Ascending aorta (tissue), 2 donors: Measurements from ENCODE around the gene CSGALNACT2. TPM values are rescaled to one million over a fixed set of nuclear protein-coding genes. Genes with fewer than 3 reads are reported as not detected.

Experiments
- DNase-seq, 2 donors: peaks; one replicate each; pipeline ENCODE4 v3.0.0-alpha.2; 2019; ENCODE audit warnings: low spot score in 2 of 2
- H3K27ac ChIP-seq, 2 donors: fragments of 200-600 bp; sonication (generic); one replicate each; pipeline ENCODE4 v1.5.1; 2016 to 2017; ENCODE audit warnings: mild to moderate bottlenecking in 1 of 2
- H3K27me3 ChIP-seq: fragments of 200-600 bp; sonication (generic); one replicate; pipeline ENCODE4 v1.5.1; 2017
- H3K36me3 ChIP-seq, 2 donors: fragments of 200-600 bp; sonication (generic); one replicate each; pipeline ENCODE4 v1.5.1; 2016
- H3K4me1 ChIP-seq, 2 donors: fragments of 200-600 bp; sonication (generic); one replicate each; pipeline ENCODE4 v1.5.1; 2016 to 2017; ENCODE audit warnings: mild to moderate bottlenecking in 1 of 2
- H3K4me3 ChIP-seq, 2 donors: fragments of 200-600 bp; sonication (generic); one replicate each; pipeline ENCODE4 v1.5.1; 2016 to 2017; ENCODE audit warnings: mild to moderate bottlenecking in 1 of 2
- H3K9me3 ChIP-seq, 2 donors: fragments of 200-600 bp; sonication (generic); one replicate each; pipeline ENCODE4 v1.5.1; 2016
- intact Hi-C: fragments of 100-400 bp; cut with DNase I; formaldehyde crosslinking; loops from one replicate; pipeline ENCODE4 v1.15.1; 2023
- total RNA-seq: library from RNA; depleted of rRNA; stranded (reverse); fragments of >200 nt; gene quantifications from one replicate; pipeline ENCODE4 v1.1.0, GENCODE V29; 2016
- TF ChIP-seq, protein P1 (sequence below), 3 experiments: fragments of 200-600 bp in 2 of 3; fragments of 450-650 bp in 1 of 3; sonication (generic) in 2 of 3; IDR thresholded peaks; one replicate each; pipeline ENCODE4 v1.5.1; 2016 to 2019; ENCODE audit warnings: antibody characterized with exemption in 3 of 3, mild to moderate bottlenecking in 1 of 3, moderate library complexity in 1 of 3

The CSGALNACT2 gene
- total RNA-seq, 1 donor from 2014 or later, result 19.7 TPM

DNA sequence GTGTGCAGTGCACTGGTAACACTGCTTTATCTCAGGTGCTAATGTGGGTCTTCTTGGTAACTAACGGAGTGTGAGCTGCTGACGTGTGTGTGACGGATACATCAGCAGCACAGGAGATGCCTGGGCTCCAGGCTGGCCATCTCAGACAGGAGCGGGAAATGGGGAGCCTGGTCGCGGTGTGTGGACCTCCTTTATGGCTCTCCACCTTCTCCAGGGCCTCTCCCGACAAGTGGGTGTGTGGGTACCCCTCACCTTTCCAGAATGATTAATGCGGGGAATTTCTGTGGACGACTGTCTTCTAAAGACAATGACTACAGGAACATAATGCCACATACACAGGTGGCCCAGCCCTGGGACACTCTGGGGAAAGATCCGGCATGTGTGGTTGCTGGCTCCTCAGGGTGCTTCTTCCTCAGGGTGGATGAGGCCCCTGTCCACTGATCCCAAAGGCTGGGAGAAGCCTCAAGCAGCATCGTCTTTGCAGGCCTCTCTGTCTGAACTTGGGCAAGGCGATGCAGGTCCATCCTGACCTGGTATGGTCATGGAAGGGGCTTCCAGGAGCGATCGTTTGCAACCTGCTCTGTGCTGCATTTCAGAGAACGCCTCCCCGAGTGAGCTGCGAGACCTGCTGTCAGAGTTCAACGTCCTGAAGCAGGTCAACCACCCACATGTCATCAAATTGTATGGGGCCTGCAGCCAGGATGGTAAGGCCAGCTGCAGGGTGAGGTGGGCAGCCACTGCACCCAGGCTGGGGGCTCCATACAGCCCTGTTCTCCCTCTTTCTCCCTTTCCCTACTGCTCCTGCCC, 20.3 kb upstream of the CSGALNACT2 start:
- H3K4me1 ChIP-seq, result no peaks in the 10 kb centered on the region
- no peaks in the 10 kb centered on the region for H3K36me3 ChIP-seq
- TF ChIP-seq, protein P1, sequence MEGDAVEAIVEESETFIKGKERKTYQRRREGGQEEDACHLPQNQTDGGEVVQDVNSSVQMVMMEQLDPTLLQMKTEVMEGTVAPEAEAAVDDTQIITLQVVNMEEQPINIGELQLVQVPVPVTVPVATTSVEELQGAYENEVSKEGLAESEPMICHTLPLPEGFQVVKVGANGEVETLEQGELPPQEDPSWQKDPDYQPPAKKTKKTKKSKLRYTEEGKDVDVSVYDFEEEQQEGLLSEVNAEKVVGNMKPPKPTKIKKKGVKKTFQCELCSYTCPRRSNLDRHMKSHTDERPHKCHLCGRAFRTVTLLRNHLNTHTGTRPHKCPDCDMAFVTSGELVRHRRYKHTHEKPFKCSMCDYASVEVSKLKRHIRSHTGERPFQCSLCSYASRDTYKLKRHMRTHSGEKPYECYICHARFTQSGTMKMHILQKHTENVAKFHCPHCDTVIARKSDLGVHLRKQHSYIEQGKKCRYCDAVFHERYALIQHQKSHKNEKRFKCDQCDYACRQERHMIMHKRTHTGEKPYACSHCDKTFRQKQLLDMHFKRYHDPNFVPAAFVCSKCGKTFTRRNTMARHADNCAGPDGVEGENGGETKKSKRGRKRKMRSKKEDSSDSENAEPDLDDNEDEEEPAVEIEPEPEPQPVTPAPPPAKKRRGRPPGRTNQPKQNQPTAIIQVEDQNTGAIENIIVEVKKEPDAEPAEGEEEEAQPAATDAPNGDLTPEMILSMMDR (IDR thresholded peaks at IDR 0.05), result no peak
- no peak overlapping the region for H3K27ac ChIP-seq
- intact Hi-C loops, result no loop called here
- H3K9me3 ChIP-seq, result no peaks in the 10 kb centered on the region
- H3K4me3 ChIP-seq, result no peak overlapping the region
- H3K27me3 ChIP-seq, result no peaks in the 10 kb centered on the region
- DNase-seq, result no peak

DNA sequence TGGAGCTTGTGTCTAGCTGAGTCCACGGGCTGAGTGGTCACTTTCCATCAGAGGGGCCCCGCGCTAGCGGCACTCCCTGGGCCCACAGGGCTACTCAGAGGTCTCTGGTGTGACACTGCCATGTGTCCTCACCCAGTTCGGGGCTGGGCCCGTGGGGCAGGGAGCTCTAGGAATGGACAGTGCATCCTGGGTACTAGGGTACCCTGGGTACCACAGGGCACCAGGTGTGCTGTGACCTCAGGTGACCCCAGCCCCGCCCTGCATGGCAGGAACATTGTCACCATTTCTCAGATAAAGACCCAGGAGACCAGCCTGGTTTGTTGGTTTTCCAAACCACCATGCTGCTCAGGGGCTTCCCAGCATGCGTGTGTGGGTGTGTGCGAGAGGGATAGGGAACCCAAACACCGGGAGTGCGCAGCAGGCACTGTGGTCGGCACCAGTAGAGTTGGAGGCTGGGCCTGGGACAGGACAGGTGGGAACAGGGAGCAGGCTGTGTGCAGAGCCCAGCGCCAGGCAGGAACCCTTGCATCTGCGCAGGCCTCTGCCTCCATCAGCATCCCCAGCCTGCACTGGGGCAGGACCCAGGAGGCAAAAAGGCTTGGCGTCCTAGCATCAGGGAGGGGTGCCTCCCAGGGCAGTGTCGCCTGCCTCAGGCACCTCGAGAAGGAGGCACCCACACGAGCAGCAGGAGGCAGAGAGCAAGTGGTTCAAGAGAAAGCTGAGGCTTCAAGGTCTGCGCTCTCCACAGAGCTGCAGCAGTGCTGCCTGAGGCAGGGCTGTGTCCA, 19.4 kb upstream of the CSGALNACT2 start:
- H3K27ac ChIP-seq, result no peak overlapping the region

DNA sequence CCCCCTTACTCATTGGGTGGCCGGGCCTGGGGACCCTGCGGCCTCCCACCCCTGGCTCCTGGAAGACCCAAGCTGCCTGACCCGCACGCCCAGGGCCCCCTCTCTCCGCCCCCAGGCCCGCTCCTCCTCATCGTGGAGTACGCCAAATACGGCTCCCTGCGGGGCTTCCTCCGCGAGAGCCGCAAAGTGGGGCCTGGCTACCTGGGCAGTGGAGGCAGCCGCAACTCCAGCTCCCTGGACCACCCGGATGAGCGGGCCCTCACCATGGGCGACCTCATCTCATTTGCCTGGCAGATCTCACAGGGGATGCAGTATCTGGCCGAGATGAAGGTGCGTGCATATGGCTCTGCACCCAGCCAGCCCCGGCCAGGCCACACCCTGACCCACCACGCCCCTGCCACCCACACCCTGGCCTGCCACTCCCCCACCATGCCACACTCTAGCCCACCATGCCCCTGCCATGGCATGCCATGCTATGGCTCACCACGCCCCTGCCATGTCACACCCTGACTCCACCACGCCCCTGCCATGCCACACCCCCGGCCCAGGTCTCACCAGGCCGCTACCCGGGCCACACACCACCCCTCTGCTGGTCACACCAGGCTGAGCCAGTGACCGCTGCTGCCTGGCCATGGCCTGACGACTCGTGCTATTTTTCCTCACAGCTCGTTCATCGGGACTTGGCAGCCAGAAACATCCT, 18.7 kb upstream of the CSGALNACT2 start:
- intact Hi-C loops, result no loop called here
- H3K27ac ChIP-seq, result no peak overlapping the region
- no peaks in the 10 kb centered on the region for H3K27me3 ChIP-seq
- TF ChIP-seq, protein P1 (IDR thresholded peaks at IDR 0.05), result no peak
- H3K4me1 ChIP-seq, result no peaks in the 10 kb centered on the region
- DNase-seq, result no peak
- no peak overlapping the region for H3K4me3 ChIP-seq
- no peaks in the 10 kb centered on the region for H3K9me3 ChIP-seq
- H3K36me3 ChIP-seq, result no peaks in the 10 kb centered on the region

More for the DNA sequence above, 19.4 kb upstream of the CSGALNACT2 start:
- Histone ChIP-seq H3K27me3 (no peaks in the 10 kb centered on the region), H3K4me1 (no peaks in the 10 kb centered on the region), H3K9me3 (no peaks in the 10 kb centered on the region), H3K36me3 (no peaks in the 10 kb centered on the region), H3K4me3 (no peak overlapping the region)
- no peak for DNase-seq
- intact Hi-C loops, result no loop called here
- TF ChIP-seq, protein P1 (IDR thresholded peaks at IDR 0.05), result no peak

DNA sequence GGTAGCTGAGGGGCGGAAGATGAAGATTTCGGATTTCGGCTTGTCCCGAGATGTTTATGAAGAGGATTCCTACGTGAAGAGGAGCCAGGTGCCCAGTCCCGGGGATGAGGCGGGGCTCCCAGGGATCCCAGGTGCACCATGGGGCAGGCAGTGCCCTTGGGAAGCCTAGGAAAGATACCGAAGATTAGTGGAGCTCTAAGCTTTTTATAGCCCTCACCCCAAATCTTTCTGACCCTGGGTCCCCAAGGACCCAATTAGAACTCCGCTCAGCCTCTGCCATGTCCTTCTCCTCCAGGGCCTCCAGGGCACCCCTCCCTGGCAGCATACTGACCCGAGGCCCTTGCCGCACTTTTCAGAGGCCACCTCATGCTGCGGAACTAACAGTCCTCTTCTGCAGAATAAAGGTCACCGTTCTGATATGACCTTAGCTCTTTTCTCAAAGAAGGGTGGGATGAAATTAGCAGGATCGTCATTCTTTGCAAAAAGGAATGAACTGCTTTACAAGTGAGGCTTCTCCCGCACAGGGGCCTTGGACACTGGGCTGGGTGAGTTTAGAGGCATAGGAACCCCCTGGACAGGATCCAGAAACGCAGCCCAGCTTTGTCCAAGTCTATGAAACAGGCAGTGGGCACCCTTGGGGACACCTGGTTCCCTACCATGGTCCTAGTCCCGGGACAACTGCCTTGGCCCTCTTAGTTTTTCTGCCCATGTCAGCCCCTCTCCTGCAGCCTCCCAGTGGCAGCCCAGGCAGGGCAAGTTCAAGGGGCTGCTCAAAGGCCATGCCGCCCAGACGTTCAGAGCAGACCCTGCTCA, 17.9 kb upstream of the CSGALNACT2 start:
- TF ChIP-seq, protein P1 (IDR thresholded peaks at IDR 0.05), result no peak

DNA sequence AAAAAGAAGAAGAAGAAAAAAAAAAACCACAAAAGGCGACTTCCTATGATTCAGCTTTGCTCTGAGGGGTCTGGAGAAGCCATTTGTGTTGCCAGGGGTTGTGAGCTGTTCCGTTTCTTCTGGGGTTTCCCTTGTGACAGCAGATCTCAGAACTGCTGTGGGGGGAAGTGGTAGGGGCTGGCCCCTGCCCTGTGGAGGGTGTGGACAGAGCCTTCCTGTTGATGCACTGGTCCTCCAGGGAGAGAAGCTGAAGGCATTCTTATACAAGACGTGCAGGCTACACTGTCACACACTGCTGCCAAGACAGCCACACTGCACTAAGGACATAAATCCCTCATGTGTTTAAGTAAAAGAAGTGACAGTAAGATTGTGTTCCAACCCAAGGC, 17.3 kb upstream of the CSGALNACT2 start:
- Histone ChIP-seq H3K9me3 (no peaks in the 10 kb centered on the region), H3K27me3 (no peaks in the 10 kb centered on the region), H3K27ac (no peak overlapping the region), H3K4me1 (no peaks in the 10 kb centered on the region), H3K4me3 (no peak overlapping the region), H3K36me3 (no peaks in the 10 kb centered on the region)
- intact Hi-C loops, result no loop called here
- peak; percentile 53 to 67 for DNase-seq
- TF ChIP-seq, protein P1 (IDR thresholded peaks at IDR 0.05), result no peak

More for the DNA sequence above, 17.9 kb upstream of the CSGALNACT2 start:
- H3K4me1 ChIP-seq, result no peaks in the 10 kb centered on the region
- intact Hi-C loops, result no loop called here
- no peaks in the 10 kb centered on the region for H3K27me3 ChIP-seq
- no peak for DNase-seq
- H3K27ac ChIP-seq, result no peak overlapping the region
- H3K36me3 ChIP-seq, result no peaks in the 10 kb centered on the region
- H3K9me3 ChIP-seq, result no peaks in the 10 kb centered on the region
- no peak overlapping the region for H3K4me3 ChIP-seq
